ENCODE measurements around the gene EHMT1. TPM values are rescaled to one million over a fixed set of nuclear protein-coding genes. Genes with fewer than 3 reads are reported as not detected.

Gene EHMT1
- polyA plus RNA-seq, 5 donors, result 64.9 to 91.2 (median 73.8) TPM

DNA sequence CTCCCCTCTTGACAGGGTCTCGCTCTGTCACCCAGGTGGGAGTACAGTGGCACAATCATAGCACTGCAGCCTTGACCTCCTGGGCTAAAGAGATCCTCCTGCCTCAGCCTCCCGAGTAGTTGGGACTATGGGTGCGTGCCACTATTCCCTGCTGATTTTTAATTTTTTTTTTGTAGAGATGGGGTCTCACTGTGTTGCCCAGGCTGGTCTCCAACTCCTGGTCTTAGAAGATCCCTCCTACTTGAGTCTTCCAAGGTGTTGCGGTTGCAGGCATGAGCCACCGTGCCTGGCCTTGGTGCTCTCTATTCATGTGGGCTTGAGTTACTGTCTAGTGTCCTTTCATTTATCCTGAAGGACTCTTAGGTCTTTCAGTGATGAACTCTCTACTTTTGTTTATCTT lies 24.1 kb downstream of the EHMT1 start:
- no peak for DNase-seq

- no peak for DNase-seq
Observed at GRCh38 chr9:137643921-137644320, 25.1 kb downstream of the EHMT1 start.

GRCh38 chr9:137645211-137645610 lies 26.4 kb downstream of the EHMT1 start:
- no peak for DNase-seq

GRCh38 chr9:137646341-137646740 lies 27.5 kb downstream of the EHMT1 start:
- DNase-seq, result no peak

DNA sequence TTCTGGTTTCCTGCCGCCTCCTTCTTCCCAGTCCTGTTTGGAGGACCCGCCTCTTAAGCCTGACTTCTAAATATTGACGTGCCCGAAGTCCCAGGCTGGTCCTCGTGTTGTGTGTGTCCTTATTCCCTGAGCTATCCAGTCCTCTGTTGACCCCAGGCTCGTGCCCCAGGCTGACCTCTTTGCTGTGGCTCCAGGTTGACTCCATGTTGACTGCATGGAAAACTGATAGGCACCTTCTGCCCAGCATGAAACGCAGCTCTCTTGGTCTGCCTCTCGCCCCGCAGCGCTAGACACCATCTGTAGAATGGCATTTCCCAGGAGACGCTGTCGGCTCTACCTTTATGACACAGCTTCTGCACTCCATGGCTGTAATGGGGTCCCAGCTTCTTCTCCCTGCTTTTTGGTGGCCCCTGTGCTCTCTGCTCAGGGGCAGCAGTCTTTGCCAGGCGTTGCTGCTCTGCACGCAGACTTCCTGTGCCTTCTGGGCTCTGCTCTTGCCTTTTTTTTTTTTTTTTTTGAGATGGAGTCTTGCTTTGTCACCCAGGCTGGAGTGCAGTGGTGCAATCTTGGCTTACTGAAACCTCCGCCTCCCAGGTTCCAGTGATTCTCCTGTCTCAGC lies 28.4 kb downstream of the EHMT1 start:
- DNase-seq, result no peak

DNA sequence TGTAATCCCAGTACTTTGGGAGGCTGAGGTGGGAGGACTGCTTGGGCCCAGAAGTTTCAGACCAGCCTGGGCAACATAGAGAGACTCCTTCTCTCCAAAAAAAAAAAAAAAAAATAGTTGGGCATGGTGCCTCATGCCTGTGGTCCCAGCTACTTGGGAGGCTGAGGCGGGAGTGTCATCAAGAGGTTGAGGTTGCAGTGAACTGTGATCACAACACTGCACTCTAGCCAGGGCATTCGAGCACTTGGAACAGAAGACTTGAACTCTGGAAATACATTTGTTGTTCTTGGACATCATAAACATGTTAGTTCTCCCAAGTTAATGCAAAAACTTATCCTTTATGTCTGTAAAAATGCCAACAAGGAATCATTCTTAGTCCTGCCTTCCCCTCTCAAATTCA lies 29.6 kb downstream of the EHMT1 start:
- no peak for DNase-seq

GRCh38 chr9:137649553-137649952 lies 30.7 kb downstream of the EHMT1 start:
- no peak for DNase-seq

DNA sequence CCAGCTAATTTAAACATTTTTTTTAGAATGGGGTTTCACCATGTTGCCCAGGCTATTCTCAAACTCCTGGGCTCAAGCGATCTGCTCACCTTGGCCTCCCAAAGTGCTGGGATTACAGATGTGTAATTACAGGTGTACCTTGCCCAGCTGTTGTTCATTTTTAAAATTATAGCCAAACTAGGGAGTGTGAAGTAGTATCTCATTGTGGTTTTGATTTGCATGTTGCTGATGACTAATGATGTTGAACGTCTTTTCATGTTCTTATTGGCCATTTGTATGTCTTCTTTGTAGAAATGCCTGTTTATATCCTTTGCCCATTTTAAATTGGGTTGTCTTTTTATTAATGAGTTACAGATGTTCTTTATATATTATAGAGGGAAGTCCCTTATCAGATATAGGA lies 31.5 kb downstream of the EHMT1 start:
- no peak for DNase-seq

DNA sequence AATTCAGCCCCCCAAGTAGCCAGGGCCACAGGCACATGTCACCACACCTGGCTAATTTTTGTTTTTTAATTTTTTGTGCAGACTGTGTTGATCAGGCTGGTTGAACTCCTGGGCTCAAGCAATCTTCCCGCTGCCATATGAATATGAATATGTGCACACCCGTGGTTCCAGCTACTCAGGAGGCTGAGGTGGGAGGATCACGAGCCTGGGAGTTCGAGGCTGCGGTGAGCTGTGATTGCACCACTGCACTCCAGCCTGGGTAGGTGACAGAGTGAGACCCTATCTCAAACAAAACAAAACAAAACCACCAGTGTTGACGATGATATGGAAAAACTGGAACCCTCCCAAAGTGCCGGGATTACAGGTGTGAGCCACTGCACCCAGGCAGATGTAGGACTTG lies 32.0 kb downstream of the EHMT1 start:
- no peak for DNase-seq

DNA sequence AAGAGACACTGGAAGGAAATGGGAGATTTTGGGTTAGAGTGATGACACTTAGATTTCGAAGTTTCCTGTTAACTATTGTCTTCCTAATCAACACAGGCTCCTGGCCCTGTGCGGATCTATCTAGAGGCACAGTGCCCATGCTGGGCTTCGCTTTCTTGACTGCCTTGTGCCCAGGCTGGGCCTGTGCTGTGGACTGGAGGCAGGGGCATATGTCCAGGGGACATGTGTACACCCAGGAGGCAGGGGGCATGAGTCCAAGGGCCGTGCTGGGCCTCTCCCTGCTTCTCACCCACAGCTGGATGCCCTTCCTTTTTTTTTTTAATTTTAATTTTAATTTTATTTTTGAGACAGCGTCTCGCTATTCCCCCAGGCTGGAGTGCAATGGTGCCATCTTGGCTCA lies 37.6 kb downstream of the EHMT1 start:
- no peak for DNase-seq

GRCh38 chr9:137657606-137658005 lies 38.8 kb downstream of the EHMT1 start:
- DNase-seq, result no peak

DNA sequence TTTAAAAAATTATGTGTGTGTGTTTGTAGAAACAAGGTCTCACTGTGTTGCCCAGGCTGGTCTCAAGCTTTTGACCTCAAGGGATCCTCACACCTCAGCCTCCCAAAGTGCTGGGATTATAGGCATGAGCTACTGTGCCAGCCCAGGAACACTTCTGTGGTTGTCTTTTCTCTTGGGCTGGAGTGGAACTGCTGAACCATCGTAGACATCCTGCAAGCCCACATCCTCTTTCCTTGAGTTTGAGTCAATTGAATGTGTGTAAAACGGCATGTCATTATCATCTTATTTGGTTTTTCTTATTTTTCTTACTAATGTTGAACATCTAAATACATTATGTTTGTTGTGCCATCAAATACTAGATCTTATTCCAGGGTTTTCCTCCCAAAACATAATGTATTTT lies 40.0 kb downstream of the EHMT1 start:
- no peak for DNase-seq

- no peak for DNase-seq
Observed at GRCh38 chr9:137660144-137660543, 41.3 kb downstream of the EHMT1 start.

- DNase-seq, result no peak
Observed at GRCh38 chr9:137663584-137663983, 44.8 kb downstream of the EHMT1 start.

DNA sequence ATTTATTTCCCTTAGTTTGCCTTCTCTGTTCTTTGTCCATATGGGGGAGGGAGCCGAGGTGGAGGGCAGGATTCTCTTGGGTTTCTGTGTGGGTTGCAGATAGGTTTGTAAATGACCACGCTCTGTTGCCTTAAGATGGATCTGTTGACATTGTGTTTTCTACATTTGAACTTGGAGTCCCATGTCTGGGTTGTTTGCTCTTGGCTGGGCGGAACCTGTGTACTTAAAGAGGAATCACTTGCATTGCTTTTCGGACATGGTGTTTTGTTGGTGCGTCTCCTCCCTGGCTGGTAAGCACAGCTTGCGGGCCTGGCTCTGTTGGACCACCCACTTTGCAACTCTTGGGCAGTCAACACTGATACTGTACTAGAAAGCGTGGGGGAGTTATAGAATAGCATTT lies 45.9 kb downstream of the EHMT1 start:
- DNase-seq, result no peak

GRCh38 chr9:137665226-137665625 lies 46.4 kb downstream of the EHMT1 start:
- DNase-seq, result no peak

DNA sequence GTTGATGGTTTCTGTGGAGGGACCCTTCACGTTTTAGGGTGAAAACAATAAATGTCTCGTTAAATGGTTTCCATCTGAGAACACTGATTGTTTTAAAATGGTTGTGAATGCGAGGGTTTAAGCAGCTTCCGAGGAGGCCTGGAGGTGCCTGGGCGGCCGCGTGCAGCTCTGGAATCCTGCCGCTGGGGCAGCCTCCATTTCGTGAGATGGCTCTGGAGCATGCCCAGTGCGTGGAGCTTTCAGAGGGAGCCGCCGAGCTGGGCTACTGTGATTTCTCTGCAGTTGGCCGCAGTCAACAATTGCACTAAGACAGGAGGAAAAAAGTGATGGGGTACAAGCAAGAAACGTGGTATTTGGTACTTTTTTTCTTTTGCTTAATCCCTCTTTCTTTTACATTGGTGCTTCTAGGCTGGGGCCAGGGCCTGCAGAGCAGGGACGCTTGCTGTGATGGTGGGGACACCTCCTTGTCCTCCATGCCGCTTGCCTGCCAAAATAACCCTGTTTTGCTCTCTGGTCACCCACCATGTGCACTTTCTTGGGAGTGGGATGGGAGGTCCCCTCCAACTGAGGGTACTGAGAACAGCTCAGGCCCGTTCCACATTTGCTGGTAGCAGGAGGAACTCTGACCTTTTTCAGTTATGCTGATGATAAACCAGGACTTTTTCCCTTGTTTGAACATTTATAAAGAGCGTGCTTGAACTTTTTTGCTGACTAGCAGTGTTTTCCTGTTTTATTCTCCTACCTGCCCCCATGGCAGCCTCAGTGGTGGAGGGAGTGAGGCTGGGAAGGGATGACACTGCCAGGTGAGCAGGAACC lies 47.1 kb downstream of the EHMT1 start:
- DNase-seq, result no peak

DNA sequence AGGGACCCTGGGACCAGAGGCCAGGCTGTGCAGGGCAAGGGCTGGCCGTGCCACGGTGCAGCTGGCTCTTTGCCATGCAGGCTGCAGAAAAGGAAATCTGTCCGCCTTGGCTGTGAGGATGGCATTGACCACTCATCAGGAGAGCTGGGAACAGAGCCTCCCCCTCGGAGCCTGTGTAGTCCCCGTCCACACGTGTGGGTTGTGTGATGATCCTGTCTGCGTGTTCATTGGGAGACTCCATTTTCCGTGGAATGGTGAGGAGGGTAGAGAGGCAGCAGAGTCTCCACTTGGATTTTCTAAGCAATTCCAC lies 47.7 kb downstream of the EHMT1 start:
- no peak for DNase-seq

GRCh38 chr9:137666955-137667670 lies 48.3 kb downstream of the EHMT1 start:
- no peak for DNase-seq

- DNase-seq, result no peak
Observed at GRCh38 chr9:137668203-137668602, 49.4 kb downstream of the EHMT1 start.

DNA sequence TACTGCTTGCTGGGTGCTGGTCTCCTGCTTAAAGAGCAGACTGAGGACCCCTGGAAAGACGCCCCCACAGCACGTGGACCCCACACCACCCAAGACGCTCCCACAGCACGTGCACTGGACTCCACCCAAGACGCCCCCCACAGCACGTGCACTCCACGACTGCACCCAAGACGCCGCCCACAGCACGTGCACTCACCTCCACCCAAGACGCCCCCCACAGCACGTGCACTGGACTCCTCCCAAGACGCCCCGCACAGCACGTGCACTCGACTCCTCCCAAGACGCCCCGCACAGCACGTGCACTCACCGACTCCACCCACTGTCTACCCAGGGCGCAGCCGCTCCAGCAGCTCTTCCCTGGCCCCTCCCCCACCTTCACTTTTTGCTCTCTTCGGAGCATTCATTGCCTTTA lies 50.5 kb downstream of the EHMT1 start:
- no peak for DNase-seq

DNA sequence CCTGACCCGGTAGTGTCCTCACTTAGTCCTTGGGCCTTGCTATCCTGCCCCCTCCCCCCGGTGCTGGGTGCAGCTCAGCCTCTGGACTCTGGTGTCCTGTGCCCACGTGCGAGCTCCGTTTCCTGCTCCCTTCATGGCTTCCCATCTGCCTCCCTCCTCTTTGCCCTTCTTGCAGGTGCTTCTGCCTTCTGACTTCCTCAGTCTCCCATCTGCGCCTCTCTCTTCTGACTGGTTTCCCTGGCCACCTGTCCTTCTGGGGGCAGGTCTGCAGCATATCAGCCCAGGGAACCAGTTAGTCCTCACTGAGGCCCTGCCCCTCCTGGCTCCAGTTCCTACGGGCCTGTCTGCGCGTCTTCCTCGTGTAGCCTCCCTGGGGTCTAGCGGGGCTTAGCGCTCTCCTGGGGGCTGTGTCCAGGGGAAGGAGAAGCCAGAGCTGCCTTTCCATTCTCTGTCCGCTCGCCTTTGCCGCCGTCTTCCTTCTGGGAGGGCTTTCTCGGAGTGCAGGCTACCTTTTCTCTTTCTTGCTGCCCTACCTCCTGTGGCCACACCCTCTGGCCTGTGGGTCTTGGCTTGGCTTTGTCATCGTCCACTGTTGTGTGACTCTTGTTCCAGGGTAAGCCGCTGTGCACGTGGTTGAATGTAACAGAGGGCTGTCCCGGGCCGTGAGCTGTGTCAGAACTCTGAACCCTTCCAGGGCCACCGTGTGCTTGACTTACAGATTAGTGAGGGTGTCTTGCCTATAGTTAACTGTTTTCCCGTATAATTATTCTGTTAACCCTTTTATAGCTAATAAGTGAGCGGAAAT lies 51.8 kb downstream of the EHMT1 start:
- no peak for DNase-seq

Data from right lung (tissue), 5 donors.